Left forelimb (tissue), 1 donor: ENCODE data around the gene GAN.
A peak's percentile ranks its signal among the peaks of the same experiment; 100 is the strongest.
"Not testable (repeated sequence)": the region's sequence is repeated elsewhere in the genome, so short reads cannot be mapped to it uniquely, and the experiment has no call there.

Experiments used
- DNase-seq: peaks from one replicate; pipeline ENCODE4 v3.0.0-alpha.2; 2018; ENCODE audit warnings: low spot score

GAN gene

GRCh38 chr16:81307770-81308169 lies 7.0 kb upstream of the GAN start:
- no peak for DNase-seq

DNA sequence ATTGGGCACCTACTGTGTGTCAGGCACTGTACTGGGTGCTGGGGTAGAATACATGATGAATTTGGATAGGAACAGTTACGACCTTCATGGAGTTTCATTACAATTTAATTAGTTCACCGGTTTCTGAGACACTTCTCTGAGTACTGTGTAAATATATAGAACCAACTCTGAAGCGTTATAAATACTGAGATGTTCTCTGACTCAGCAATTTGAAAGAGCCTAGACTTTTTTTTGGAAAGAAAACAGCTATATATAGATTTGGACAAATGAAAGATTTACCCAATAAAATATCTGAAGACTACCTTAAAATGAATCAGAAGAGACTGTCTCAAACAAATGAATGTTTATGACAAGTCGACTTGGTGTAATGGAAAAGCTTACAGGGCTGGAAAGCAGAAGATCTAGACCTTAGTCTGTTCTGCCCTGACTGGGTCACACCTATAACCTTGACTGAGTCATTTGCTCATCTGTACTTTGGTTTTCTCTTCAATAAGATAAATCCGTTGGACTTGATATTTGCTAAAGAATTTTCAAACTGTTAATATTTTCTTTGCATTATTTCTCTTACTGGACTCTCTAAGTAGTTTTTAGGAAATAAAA lies 4.6 kb upstream of the GAN start:
- DNase-seq = no peak

DNA sequence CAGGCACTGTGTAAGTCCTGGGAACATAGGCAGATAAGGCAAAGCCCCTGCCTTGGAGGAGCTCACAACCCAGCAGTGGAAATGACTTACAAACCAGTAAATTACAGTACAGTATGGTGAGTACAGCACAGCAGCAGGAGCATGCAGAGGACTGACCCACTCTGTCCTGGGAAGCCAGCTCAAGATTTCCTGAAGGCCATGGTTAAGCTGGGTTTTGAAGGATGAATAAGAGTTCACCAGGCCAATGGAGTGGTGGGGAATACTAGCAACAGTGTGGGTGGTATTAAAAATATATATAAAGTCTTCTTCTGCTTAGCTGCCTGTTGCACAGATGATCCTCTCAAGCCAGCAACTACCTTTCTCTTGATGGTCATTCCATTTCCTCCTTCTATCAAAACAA lies 3.0 kb upstream of the GAN start:
- DNase-seq = no peak

DNA sequence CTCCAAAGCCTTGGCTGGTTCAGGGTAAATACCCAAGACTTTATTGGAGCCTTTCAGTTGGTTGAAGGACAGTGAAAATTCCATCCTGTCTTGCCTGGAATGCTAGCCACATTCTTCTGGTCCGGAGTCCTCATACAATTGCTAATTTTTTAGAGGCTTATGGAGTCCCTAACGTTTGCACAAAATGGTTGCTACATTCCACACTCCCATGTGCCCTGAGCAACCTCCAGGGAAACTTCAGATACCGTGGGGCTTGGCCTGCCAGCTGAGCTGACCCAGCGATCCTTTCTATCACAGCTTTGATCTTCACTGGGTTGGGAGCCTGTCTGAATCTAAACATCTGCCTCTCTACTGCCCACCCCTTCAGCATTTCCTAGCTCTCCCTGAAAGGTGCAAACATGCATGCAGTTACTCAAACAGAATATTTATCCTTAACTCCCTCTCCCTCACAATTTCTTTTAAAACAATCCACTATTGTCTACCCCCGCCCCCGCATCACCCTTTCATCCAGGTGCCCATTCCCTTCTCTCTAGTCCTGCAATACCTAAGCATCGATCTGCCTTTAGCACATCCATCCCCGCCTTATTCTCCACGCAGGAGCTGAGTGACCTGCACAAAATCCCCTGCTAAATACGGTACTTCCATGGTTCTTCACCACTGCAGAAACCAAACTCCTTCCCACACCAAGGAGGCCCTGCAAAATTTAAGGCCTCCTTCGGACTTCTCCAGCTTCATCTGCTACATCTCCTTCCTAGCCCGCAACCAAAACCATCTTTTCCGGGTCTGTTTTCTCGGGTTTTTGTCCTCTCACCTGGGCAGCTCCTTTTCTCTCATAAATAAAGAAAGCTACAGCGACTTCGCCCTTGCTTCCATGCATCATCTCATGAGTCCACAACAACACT lies 810 bp upstream of the GAN start:
- no peak for DNase-seq

- DNase-seq = peak; percentile 67
Measured at GRCh38 chr16:81315271-81316175, 761 bp downstream of the GAN start.

DNA sequence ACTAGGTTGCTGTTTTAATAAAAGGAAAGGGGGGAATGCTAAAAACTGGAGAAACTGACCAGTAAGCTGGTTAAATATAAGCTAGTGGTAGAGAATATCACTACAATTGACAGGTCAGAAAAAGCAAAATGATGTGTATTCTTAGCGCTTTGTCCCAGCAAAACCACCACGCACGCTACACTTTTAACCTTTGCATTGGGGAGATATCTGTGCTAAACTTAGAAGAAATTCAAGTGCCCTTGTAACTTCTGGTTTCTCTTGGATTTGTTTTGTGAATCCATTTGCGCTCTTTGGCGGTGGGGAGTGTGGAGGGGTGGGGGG lies 1.4 kb downstream of the GAN start:
- no peak for DNase-seq

DNA sequence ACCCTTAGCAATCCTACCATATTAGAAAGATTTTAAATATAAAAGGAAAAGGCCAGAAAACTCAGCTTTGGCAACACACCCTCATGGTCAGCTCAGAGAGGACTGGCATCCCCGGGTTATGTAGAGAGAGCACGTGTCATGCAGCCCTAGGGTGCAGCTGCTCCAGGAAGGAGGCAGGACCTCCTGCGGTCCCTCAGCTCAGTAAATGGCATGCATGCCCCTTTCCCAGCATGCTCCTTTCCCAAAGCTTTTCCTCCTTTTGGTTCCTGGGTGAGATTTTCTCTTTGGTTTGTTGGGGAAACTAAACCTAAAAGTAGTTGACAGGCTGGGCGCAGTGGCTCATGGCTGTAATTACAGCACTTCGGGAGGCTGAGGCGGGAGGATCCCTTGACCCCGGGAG lies 3.9 kb downstream of the GAN start:
- DNase-seq = no peak

DNA sequence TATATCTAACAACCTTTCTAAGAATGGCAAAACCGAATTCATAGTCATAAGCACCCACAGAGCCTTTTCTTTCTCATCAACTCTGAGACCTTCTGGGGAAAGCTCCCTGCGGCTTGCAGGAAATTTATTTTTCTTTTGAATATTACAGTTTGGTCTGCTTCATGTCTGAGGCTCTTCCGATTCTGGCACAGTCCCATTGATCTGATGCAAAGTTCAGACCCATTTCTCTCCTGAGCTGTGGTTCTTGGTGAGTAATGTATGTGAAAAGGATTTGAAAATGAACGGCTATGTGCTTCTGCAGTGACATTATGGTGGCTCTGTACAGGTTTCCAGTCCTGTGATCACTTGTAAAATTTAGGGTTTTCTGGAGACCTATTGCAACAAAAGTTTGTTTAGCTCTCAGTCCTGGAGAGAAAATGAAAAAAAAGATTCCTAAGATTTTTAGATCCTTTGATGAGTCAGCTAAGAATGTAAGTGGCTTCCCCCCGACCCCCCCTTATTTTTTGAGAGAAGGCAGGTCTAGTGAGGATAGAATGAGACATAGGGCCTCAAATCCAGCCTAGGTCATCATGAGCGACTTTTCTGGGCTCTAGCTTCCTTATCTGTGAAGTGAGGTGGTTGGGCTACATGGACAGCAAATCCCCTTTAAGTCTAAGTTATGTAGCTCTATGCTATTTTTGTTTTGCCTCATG lies 4.6 kb downstream of the GAN start:
- DNase-seq = no peak

- DNase-seq = no peak
Measured at GRCh38 chr16:81321039-81321438, 6.3 kb downstream of the GAN start.

- no peak for DNase-seq
Measured at GRCh38 chr16:81321536-81321935, 6.8 kb downstream of the GAN start.

GRCh38 chr16:81324808-81325207 lies 10.0 kb downstream of the GAN start:
- no peak for DNase-seq

DNA sequence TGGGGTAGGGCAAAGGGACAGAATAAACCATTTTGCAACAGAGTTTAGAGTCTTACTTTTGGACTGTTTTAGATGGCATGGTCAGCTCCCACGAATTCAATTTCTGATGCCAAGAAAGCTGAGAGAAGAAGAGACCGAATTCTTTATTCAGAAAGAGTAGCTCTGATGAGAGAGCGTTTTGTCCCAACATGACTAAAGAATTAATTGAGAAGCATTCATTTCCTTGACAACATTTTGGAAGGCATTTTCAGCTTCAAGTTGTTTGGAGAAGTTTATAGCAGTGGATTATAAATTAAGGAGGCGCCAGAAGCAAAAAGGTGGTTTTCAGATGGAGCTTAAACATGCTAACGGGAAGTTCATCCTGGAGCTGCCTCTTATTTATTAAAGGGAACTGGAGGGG lies 12.2 kb downstream of the GAN start:
- no peak for DNase-seq

- no peak for DNase-seq
Measured at GRCh38 chr16:81327447-81328196, 12.9 kb downstream of the GAN start.

- DNase-seq = no peak
Measured at GRCh38 chr16:81329947-81330346, 15.2 kb downstream of the GAN start.

GRCh38 chr16:81333356-81333755 lies 18.6 kb downstream of the GAN start:
- no peak for DNase-seq

- DNase-seq = no peak
Measured at GRCh38 chr16:81335669-81336068, 20.9 kb downstream of the GAN start.

DNA sequence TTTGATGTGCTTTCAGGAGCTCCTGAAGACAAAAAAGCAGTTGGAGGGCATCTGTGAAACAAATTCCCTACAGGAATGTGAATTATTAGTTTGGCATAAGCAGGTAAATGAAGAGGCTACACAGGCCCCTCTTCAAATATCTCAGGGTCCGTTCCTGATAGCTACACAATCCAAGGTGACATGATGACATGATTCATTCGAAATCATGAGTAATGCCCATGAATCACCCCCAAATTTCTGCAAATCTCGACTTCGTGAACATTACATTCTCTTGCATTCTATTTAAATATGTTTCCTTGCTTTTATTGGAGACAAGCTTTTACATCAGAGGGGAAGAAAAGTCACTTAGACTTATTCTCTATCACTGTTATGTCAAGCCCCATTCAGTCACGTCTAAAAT lies 22.3 kb downstream of the GAN start:
- DNase-seq = no peak

GRCh38 chr16:81345172-81345571 lies 30.4 kb downstream of the GAN start:
- DNase-seq = not testable (repeated sequence)

GRCh38 chr16:81347425-81347824 lies 32.7 kb downstream of the GAN start:
- no peak for DNase-seq

GRCh38 chr16:81349608-81350305 lies 35.0 kb downstream of the GAN start:
- DNase-seq = no peak

DNA sequence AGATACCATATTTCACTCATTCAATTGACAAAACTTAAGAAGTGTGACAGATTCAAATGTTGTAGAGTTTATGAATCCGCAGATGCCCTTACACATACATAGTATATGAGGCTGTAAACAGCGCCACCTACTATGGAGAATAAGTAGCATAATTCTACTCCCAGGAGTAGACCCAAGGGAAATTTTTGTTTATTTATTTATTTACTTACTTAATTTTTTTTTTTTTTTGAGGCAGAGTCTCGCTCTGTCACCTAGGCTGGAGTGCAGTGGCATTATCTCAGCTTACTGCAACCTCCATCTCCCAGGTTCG lies 35.5 kb downstream of the GAN start:
- DNase-seq = no peak
